ENCODE results near the gene FBXO48. TPM values are rescaled to one million over a fixed set of nuclear protein-coding genes. Genes with fewer than 3 reads are reported as not detected.

The FBXO48 gene
- total RNA-seq, 2 donors from 2014 or later = 0.78 to 3.0 TPM

DNA sequence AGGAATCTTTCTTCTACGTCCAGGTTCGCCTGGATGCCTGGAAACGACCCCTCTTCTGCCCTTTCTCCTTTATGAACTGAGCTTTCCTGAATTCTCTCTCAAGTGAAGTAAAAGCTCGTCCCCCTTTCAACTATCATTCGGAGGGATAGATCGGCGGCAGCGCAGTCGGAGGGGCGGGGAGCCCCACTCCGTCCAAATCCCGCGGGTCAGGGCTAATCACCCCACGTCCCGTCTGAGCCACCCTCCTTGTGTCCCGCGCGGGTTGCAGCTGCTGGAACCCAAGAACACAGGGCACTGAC, 367 bp downstream of the FBXO48 start:
- H3K4me3 ChIP-seq = peak overlapping the region; percentile 40 to 90
- H3K9me3 ChIP-seq = no peaks in the 10 kb centered on the region
- no peaks in the 10 kb centered on the region for H3K36me3 ChIP-seq (replicated peaks in 1 of 2; ENCODE audit: insufficient read depth in 1 of 2, low read depth in 2 of 2)
- peaks cover 16% of the 10 kb centered on the region for H3K4me1 ChIP-seq
- H3K27me3 ChIP-seq = no peaks in the 10 kb centered on the region
- intact Hi-C loops (cut with DNase I) = loop anchor here (10.0 kb wide), 1 partner anchor 458 kb away; no protein-coding TSS in a partner anchor
- no peak for DNase-seq
- ATAC-seq = peak; percentile 7
- 0% methylated on average over 4 to 18 of the region's 18 CpGs for WGBS, 2 donors
- peak overlapping the region; percentile 64 to 89 (median 84) for H3K27ac ChIP-seq
- TF ChIP-seq POLR2A (IDR thresholded peaks at IDR 0.05) = no peak
- TF ChIP-seq, protein P1, sequence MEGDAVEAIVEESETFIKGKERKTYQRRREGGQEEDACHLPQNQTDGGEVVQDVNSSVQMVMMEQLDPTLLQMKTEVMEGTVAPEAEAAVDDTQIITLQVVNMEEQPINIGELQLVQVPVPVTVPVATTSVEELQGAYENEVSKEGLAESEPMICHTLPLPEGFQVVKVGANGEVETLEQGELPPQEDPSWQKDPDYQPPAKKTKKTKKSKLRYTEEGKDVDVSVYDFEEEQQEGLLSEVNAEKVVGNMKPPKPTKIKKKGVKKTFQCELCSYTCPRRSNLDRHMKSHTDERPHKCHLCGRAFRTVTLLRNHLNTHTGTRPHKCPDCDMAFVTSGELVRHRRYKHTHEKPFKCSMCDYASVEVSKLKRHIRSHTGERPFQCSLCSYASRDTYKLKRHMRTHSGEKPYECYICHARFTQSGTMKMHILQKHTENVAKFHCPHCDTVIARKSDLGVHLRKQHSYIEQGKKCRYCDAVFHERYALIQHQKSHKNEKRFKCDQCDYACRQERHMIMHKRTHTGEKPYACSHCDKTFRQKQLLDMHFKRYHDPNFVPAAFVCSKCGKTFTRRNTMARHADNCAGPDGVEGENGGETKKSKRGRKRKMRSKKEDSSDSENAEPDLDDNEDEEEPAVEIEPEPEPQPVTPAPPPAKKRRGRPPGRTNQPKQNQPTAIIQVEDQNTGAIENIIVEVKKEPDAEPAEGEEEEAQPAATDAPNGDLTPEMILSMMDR (IDR thresholded peaks at IDR 0.05) = no peak

DNA sequence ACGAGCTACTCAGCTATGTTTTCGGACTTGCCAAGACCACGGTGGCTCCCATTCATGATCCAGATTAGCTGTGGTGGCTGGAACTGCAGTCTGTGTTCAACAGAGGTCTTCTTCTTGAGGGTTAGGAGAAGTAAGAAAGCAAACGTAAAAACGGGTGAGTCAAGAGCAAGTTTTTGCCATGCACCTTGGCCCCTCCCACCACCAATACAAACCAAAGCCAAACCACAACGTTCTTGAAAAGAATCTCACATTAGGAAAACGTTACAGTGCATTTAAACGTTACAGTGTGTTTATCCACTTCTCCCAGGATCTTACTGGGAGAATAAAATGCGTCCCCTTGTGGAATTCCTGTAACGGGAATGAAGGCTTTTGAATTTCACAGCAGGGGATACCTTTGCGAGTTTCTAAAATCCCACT, 725 bp downstream of the FBXO48 start:
- TF ChIP-seq, protein P1 (IDR thresholded peaks at IDR 0.05) = peak in 2 of 7 experiments; percentile 10 to 20
- no peak for TF ChIP-seq POLR2A (IDR thresholded peaks at IDR 0.05)
- H3K36me3 ChIP-seq (replicated peaks in 1 of 2; ENCODE audit: insufficient read depth in 1 of 2, low read depth in 2 of 2) = no peaks in the 10 kb centered on the region
- H3K4me3 ChIP-seq = peak overlapping the region; percentile 40 to 90
- peak in 2 of 4 donors; percentile 21 to 24 for DNase-seq
- H3K4me1 ChIP-seq = peaks cover 16% of the 10 kb centered on the region
- H3K9me3 ChIP-seq = no peaks in the 10 kb centered on the region
- no peaks in the 10 kb centered on the region for H3K27me3 ChIP-seq
- ATAC-seq = no peak
- H3K27ac ChIP-seq = peak overlapping the region in 3 of 4 donors; percentile 82 to 89 (median 85)
- 2% methylated on average over 11 of the region's 11 CpGs for WGBS, 2 donors
- intact Hi-C loops (cut with DNase I) = loop anchor here (10.0 kb wide), 1 partner anchor 458 kb away; no protein-coding TSS in a partner anchor

DNA sequence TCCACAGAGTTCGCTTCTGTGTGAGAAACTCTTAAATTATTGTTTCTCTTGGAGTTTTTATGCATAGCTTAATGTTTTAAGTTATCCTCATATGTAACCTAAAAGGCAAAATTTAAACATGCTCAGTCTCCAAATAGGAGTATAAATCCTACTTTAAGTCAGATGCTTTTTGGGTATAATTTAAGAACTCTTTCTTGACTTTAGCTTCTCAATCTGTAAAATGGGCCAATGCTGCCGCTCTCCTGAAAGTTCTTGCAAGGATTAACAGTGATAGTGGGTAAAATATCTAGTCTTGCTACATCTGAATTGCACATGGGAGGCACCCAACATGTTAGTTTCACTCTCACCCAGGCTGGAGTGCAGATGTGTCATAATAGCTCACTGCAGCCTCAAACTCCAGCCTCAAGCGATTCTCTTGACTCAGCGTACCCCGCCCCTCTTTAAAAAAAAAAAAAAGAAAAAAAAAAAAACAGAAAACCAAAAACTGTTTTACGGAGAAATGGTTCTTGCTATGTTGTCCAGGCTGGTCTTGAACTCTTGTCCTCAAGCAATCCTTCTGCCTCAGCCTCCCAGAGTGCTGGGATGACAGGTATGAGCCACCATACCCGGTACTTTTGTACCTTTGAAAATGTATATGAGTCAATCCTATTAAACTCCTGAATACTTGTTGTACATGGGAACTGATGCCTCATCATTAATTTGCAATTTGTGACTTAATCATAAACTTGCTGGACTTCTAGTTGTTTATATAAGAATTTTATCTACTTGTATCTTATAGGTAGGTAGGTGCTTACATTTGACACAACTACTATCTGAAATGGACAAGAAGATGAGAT, 1.8 kb downstream of the FBXO48 start:
- ATAC-seq (no peak), DNase-seq (no peak)
- H3K9me3 ChIP-seq = no peaks in the 10 kb centered on the region
- no peaks in the 10 kb centered on the region for H3K27me3 ChIP-seq
- H3K4me1 ChIP-seq = peaks cover 16% of the 10 kb centered on the region
- intact Hi-C loops (cut with DNase I) = loop anchor here (10.0 kb wide), 1 partner anchor 460 kb away; no protein-coding TSS in a partner anchor
- no peak overlapping the region for H3K27ac ChIP-seq
- no peak overlapping the region for H3K4me3 ChIP-seq
- TF ChIP-seq, protein P1 (IDR thresholded peaks at IDR 0.05) = no peak
- TF ChIP-seq POLR2A (IDR thresholded peaks at IDR 0.05) = no peak
- 90 to 91% methylated on average over 7 of the region's 7 CpGs for whole genome bisulfite sequencing, 2 donors
- no peaks in the 10 kb centered on the region for H3K36me3 ChIP-seq (replicated peaks in 1 of 2; ENCODE audit: insufficient read depth in 1 of 2, low read depth in 2 of 2)

DNA sequence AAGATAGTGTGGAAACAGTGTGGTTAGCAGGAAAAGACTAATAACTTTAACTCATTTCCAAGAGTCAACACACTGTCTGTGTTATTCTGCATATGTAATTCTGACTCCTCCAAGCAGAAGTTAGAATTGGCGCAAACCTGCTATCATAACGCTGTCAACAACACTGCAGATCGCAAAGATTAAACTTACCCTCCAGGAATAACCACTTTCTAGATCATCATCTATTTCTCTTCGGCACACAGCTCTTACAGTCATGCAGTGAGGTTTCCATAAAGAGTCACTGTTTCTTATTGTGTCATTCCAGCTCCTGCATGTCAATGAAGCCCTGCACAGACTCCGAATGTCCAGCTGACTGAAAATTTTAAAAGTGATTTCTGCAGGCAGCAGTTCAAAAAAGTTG, 2.4 kb downstream of the FBXO48 start:
- TF ChIP-seq, protein P1 (IDR thresholded peaks at IDR 0.05) = no peak
- TF ChIP-seq POLR2A (IDR thresholded peaks at IDR 0.05) = no peak
- no peaks in the 10 kb centered on the region for H3K9me3 ChIP-seq
- 84 to 88% methylated on average over 5 of the region's 5 CpGs for WGBS, 2 donors
- H3K27me3 ChIP-seq = no peaks in the 10 kb centered on the region
- H3K27ac ChIP-seq = no peak overlapping the region
- intact Hi-C loops (cut with DNase I) = loop anchor here (5.0 to 10.0 kb wide), 2 partner anchors 253 to 460 kb away; no protein-coding TSS in a partner anchor
- no peak for DNase-seq
- no peak for ATAC-seq
- H3K4me1 ChIP-seq = peaks cover 16% of the 10 kb centered on the region
- H3K4me3 ChIP-seq = no peak overlapping the region
- H3K36me3 ChIP-seq (replicated peaks in 1 of 2; ENCODE audit: insufficient read depth in 1 of 2, low read depth in 2 of 2) = no peaks in the 10 kb centered on the region
